Activated CD4-positive, alpha-beta T cell treated with anti-CD3 and anti-CD28 coated beads, Interleukin-2, amount 50 U/mL, for 1 hour (primary cell): ENCODE data around the gene CEP128.

Experiments
- DNase-seq: peaks from one replicate; pipeline ENCODE4 v3.0.0-alpha.2; 2020

CEP128 gene

DNA sequence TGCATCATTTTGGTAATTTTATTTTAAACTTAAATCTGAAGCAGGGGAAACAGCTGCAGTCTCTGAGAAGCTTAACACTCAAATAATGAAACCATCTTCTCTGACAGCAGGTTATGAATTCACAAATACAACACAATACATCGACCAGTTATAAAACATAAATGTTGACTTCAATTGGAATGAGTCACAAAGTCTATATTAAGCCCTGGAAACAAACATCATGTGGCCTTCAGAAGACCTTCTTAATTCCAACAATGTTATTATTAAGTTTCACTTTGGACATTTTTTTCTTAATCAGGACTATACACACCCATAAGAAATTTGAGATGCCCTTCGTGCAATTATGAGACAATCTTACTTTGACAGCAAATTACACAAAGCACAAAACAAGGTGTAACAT lies 68.9 kb downstream of the CEP128 start:
- no peak for DNase-seq

GRCh38 chr14:80868260-80868659 lies 73.3 kb downstream of the CEP128 start:
- no peak for DNase-seq

DNA sequence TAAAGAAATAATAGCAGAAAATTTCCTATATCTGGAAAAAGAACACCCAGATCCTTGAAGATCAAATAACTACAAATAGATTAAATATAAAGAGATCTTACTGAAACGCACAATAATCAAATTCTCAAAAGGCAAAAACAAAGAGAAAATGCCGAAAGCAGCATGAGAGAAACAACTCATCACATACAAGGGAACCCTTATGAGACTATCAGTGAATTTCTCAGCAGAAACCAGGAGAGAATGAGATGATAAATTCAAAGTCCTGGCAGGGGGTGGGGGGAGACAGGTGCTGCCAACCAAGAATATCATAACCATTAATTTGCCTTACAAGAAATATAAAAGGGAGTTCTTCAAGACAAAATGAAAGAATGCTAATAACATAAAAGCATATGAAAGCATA lies 73.7 kb downstream of the CEP128 start:
- DNase-seq: no peak

- DNase-seq: no peak
Observed at GRCh38 chr14:80867091-80867490, 74.4 kb downstream of the CEP128 start.

GRCh38 chr14:80865565-80865964 lies 76.0 kb downstream of the CEP128 start:
- no peak for DNase-seq

DNA sequence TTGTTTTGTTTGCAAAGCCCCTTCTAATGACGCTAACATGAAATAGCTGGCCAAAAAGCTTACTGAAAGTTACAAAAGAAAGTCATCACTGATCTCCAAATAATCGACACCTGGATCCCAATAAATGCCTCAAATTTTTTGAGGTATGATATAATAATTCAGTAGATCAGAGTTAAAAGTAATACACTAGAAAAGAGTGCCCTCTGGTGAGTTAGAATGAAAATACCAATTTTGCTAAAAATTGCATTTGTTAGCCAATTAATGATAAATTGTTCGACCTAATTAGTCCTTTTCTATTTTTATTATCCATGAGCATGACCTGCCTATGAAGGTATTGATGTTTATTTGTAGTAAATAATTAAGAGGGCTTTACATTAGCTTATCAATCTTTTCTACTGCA lies 78.6 kb downstream of the CEP128 start:
- DNase-seq: no peak

DNA sequence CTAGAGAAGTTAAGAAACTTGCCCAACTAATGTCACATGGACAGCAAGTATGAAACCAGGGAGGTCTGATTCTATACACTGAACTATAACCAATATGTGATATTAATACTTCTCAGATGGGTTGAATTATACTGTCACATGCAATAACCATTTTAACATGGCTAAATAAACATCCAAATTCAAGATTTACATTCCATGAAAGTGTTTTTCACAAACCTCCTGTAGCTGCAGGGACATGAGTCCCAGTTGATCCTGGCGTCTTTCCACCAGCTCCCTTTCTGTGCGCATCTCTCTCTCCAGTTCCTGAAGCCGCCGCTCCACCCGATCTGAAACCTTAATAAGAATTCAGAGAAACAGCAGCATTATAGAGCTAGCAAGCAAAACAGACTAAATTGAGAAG lies 79.0 kb downstream of the CEP128 start:
- DNase-seq: no peak

DNA sequence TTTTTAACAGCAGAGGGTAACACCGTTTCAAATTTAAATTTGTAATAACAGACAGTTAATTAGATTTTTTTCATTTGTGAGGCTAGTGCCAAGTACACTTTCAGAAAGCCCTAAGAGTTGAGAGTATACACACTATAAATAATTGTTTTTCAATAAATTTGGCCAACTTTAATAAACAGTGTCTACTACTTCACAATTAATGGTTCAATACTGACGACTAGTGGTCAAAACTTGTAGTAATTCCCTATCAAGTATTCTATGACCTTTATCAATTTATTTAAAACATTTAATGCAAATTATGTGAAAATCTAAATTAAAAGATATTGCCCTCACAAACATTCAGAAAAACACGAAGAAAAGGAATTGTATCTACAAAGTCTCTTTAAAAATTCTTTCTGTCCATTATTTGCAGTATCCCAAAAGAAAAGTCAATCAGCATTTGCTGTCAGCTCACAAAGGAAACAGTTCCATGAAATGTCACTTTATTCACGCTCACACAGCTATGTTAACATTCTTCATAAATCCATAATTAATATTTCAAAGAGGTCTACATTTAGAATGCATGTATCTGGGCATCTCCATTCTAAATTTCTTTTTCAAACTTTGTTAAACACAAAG lies 91.2 kb downstream of the CEP128 start:
- no peak for DNase-seq

GRCh38 chr14:80847070-80847469 lies 94.5 kb downstream of the CEP128 start:
- no peak for DNase-seq

GRCh38 chr14:80845856-80846255 lies 95.7 kb downstream of the CEP128 start:
- DNase-seq: no peak

DNA sequence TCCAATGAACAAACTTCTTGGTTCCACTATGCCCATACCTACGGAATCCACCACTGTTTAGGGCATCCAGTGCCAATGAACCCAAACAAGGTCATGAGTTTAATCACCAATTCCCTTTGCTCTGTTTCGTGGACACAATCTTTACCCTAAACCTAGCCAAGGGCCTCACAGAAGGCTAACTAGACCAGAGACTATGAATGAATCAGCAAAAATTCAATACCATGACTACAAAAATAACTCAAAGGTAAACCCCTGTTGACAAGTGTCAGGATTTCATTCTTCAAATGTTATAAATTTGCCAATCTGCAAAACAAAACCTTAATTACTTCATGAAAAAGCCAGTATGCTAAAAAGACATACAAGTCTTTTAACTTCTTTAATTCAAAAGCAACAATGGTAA lies 96.7 kb downstream of the CEP128 start:
- no peak for DNase-seq

- no peak for DNase-seq
Observed at GRCh38 chr14:80839743-80840142, 101.8 kb downstream of the CEP128 start.

GRCh38 chr14:80809663-80810062 lies 131.9 kb downstream of the CEP128 start:
- DNase-seq: no peak

DNA sequence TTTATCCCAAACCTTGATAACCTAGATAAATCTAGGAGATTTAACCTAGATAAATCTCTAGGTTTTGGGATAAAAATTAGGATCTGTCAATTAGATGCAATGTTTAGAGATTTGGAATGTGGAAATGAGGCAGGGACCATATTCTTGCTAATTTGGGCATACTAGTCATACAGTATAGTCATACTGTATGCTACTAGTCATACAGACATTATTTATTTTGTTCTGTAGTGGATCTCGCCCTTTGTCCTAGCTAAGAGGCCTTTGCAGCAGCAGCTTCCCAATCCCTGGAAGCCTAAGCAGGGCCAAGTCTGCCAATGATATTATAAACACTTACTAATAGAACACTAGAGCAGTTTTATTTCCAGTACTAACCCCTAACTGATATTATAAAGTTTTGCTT lies 136.4 kb downstream of the CEP128 start:
- no peak for DNase-seq

DNA sequence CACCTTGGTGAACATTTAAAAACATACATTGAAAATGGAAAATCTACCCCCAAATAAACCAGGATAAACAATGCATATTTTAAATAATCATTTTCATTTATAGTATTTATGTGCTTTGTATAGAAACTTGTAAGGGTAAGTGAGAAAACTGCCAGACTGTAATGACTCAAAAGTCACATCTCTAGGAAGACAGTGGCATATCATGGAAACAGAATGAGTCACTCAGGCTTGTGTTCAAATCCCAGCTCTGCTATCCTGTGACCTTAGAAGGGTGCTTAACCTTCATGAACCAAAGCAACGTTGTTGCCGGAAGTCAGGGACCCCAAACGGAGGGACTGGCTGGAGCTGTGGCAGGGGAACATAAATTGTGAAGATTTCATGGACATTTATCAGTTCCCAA lies 142.7 kb downstream of the CEP128 start:
- no peak for DNase-seq

DNA sequence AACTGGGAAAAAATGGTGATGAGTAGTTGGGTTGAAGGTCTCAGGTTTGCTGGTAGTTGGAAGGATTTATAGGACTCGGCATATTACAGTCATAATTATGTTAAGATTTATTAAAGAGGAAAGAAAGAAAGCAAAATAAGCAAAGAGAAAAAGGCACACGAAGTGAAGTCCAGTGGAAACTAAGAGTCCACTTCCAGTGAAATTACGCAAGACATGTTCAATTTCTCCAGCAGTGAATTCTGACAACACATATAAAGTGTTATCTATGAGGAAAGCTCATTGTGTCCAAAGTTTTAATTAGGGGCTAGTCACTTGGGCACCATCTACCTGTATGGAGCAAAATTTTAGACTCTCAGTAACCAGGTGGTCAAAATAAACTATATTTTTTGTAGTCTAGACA lies 143.3 kb downstream of the CEP128 start:
- DNase-seq: no peak

DNA sequence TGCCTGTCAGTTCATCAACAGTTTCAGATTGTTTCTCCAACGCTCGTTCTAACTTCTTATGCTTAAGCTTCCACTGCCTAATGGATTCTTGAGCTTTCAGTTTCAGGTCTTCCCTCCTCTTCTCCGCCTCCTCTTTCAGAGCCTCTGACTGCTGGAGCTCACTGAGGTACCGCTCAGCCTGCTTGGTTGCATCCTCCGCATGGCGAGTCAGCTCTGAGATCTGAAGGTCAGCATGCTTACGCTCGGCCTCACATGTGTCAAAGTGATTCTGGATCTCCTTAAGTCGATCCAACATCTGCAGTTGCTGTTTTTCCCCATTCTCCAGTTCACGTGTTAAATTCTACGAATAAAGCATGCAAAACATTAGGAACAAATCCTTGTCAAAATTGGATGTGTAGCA lies 148.8 kb downstream of the CEP128 start:
- no peak for DNase-seq

- no peak for DNase-seq
Observed at GRCh38 chr14:80787876-80788275, 153.7 kb downstream of the CEP128 start.

GRCh38 chr14:80784820-80785219 lies 156.7 kb downstream of the CEP128 start:
- DNase-seq: no peak

GRCh38 chr14:80781972-80782367 lies 159.6 kb downstream of the CEP128 start:
- DNase-seq: no peak

GRCh38 chr14:80780500-80780899 lies 161.0 kb downstream of the CEP128 start:
- DNase-seq: no peak

DNA sequence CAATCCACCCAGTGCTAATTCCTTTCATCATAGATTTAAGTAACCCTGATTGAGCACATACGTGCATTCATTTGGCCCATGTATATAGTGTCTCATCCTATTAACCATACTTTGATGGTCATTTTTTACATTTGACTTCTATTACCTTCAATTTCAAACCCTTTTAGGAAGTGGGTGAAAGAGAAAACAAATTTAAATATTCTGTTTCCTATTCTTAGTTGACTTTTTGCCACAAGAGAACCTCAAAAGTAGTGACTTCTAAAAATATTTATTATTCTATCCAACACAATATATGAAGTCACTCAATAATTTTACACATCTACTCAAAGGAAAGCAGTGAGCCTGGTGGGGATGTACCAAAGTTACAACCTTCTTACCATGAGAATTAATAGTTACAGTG lies 164.9 kb downstream of the CEP128 start:
- DNase-seq: no peak

DNA sequence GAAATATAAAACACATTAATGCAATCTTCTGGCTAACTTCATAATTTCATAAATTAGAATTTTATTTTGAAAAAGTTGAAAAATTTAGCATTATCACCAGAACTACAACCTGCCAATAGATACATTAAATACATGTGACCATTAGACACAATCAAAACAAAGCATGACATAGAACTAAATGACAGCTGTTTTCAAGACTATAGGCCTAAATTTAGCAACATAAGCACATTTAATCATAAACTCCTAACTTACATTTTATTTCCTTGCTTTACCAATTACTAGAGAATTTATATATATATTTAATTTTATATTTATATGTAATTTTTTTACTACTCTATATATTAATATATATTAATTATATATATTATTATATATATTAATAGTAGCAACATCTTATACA lies 165.4 kb downstream of the CEP128 start:
- no peak for DNase-seq

DNA sequence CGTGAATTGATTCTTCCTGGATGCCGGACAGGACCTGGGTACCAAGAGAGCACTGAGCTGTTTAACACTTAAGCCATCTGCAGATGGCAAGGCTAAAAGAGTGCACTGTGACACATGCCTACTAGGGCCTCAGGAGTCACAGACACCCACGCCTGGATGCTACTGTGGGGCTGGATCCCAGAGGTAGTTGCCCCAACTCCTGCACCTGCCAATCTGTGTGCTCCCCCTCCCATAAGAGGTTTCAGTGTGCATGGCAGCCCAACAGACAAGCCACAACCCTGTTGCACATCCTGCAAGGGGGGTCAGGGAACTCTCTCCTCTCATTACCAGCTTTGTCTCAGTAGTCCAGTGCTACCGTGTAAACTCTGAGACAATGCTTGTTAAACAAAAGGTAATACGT lies 169.0 kb downstream of the CEP128 start:
- no peak for DNase-seq

- no peak for DNase-seq
Observed at GRCh38 chr14:80771201-80771600, 170.3 kb downstream of the CEP128 start.
